H1 (cell line): Measurements from ENCODE around the gene THAP7. TPM values are rescaled to one million over a fixed set of nuclear protein-coding genes. Genes with fewer than 3 reads are reported as not detected.
A peak's percentile ranks its signal among the peaks of the same experiment; 100 is the strongest.

ENCODE experiments used
- BCL11A ChIP-seq, 2 experiments: IDR thresholded peaks; one replicate each; pipeline ENCODE4 v1.6.1; 2011; ENCODE audit warnings: low read depth in 2 of 2, low read length in 2 of 2, mild to moderate bottlenecking in 2 of 2
- BRCA1 ChIP-seq: IDR thresholded peaks from 2 replicates; pipeline ENCODE4 v1.6.1; 2012; ENCODE audit warnings: low read depth, low read length, improper control_type of control experiment
- CHD2 ChIP-seq: IDR thresholded peaks from 2 replicates; pipeline ENCODE4 v1.6.1; 2012; ENCODE audit warnings: low read length, improper control_type of control experiment
- CTBP2 ChIP-seq: IDR thresholded peaks from 2 replicates; pipeline ENCODE4 v1.7.0; 2011; ENCODE audit warnings: borderline replicate concordance, mild to moderate bottlenecking, moderate library complexity, mixed read lengths, low read length; ENCODE audit not compliant: insufficient read depth, insufficient read length
- CTCF ChIP-seq, 3 experiments: IDR thresholded peaks; 1 replicate in 2 of 3; 2 replicates in 1 of 3; pipeline versions ENCODE4 v1.5.1 to v1.6.1; 2011; ENCODE audit warnings: low read length in 3 of 3, mild to moderate bottlenecking in 3 of 3, inconsistent platforms in 2 of 3, low read depth in 1 of 3, moderate library complexity in 1 of 3; ENCODE audit not compliant: insufficient read depth in 1 of 3; ENCODE audit errors: control extremely low read depth in 1 of 3
- EZH2 ChIP-seq: fragments of 200-600 bp; sonication (generic); IDR thresholded peaks from 2 replicates; pipeline ENCODE4 v1.7.1; 2012; ENCODE audit warnings: low read depth, mild to moderate bottlenecking, moderate library complexity, low read length, inconsistent platforms; ENCODE audit not compliant: severe bottlenecking
- HDAC2 ChIP-seq, 2 experiments: fragments of 300-600 bp in 1 of 2; sonication (generic) in 1 of 2; IDR thresholded peaks; 2 replicates each; pipeline ENCODE4 v1.6.1; 2011 to 2012; ENCODE audit warnings: low read depth in 2 of 2, low read length in 2 of 2, mild to moderate bottlenecking in 2 of 2, moderate library complexity in 2 of 2, borderline replicate concordance in 1 of 2, inconsistent platforms in 1 of 2
- HDAC6 ChIP-seq: IDR thresholded peaks from one replicate; pipeline ENCODE4 v1.7.1; 2012; ENCODE audit warnings: low read depth, mild to moderate bottlenecking, inconsistent platforms, low read length, moderate library complexity
- JUND ChIP-seq: IDR thresholded peaks from 2 replicates; pipeline ENCODE4 v1.6.1; 2011; ENCODE audit warnings: mild to moderate bottlenecking, improper control_type of control experiment, low read length
- KDM1A ChIP-seq: fragments of 200-600, 300-600 bp; sonication (generic); IDR thresholded peaks from 2 replicates; pipeline ENCODE4 v1.7.1; 2016; ENCODE audit warnings: mild to moderate bottlenecking, low read length, borderline replicate concordance
- KDM4A ChIP-seq: IDR thresholded peaks from one replicate; pipeline ENCODE4 v1.7.1; 2012; ENCODE audit warnings: low read depth, mild to moderate bottlenecking, moderate library complexity, low read length, inconsistent platforms; ENCODE audit not compliant: severe bottlenecking
- MAX ChIP-seq: IDR thresholded peaks from 2 replicates; pipeline ENCODE4 v1.6.1; 2012; ENCODE audit warnings: inconsistent platforms
- PHF8 ChIP-seq: fragments of 200-600 bp; sonication (generic); conservative IDR thresholded peaks from 2 replicates; pipeline ENCODE4 v1.7.1; 2012; ENCODE audit warnings: low read depth, mild to moderate bottlenecking, inconsistent platforms, low read length, moderate library complexity
- POU5F1 ChIP-seq: IDR thresholded peaks from 2 replicates; pipeline ENCODE4 v1.6.1; 2011; ENCODE audit warnings: low read depth, mild to moderate bottlenecking, low read length, moderate library complexity
- RAD21 ChIP-seq, 2 experiments: IDR thresholded peaks in 1 of 2; conservative IDR thresholded peaks in 1 of 2; 2 replicates each; pipeline ENCODE4 v1.6.1; 2011; ENCODE audit warnings: low read depth in 2 of 2, low read length in 2 of 2, improper control_type of control experiment in 1 of 2, inconsistent platforms in 1 of 2, mild to moderate bottlenecking in 1 of 2, moderate library complexity in 1 of 2
- SIX5 ChIP-seq: IDR thresholded peaks from 2 replicates; pipeline ENCODE4 v1.6.1; 2011; ENCODE audit warnings: mild to moderate bottlenecking, low read depth, low read length
- SP1 ChIP-seq: IDR thresholded peaks from 2 replicates; pipeline ENCODE4 v1.6.1; 2011; ENCODE audit warnings: low read depth, low read length
- SP4 ChIP-seq: IDR thresholded peaks from 2 replicates; pipeline ENCODE4 v1.6.1; 2012; ENCODE audit warnings: low read length, inconsistent platforms
- SUZ12 ChIP-seq: fragments of 200-600 bp; sonication (generic); IDR thresholded peaks from 2 replicates; pipeline ENCODE4 v1.6.1; 2012; ENCODE audit warnings: mild to moderate bottlenecking, inconsistent platforms, low read length, moderate library complexity, mixed read lengths
- TBP ChIP-seq: IDR thresholded peaks from 2 replicates; pipeline ENCODE4 v1.6.1; 2011; ENCODE audit warnings: low read depth, low read length, improper control_type of control experiment
- polyA plus RNA-seq, 7 experiments: library from polyadenylated mRNA; depleted of rRNA in 3 of 7; stranded (reverse) in 5 of 7; unstranded in 2 of 7; fragments of >200 nt in 5 of 7; fragments of 200-250 nt in 2 of 7; gene quantifications; 1 replicate in 5 of 7; 2 replicates in 1 of 7; 4 replicates in 1 of 7; pipeline versions ENCODE4 v1.2.1 to v1.2.3, GENCODE V29; 2011 to 2013; ENCODE audit warnings: missing spikeins in 2 of 7, mixed read lengths in 2 of 7
- total RNA-seq: library from RNA; stranded (reverse); fragmentation: NEBNext Ultra II Directional; extraction: Animal tissue kit (Norgen Biotek cat#: 25700); gene quantifications from 2 replicates; pipeline ENCODE4 v1.2.1, GENCODE V29; 2021

Gene THAP7
- total and polyA plus RNA-seq, 2 of the 8 experiments (the other 6 are each of a cell fraction or from before 2014, with no cell fraction given): 16.9 to 32.5 TPM

DNA sequence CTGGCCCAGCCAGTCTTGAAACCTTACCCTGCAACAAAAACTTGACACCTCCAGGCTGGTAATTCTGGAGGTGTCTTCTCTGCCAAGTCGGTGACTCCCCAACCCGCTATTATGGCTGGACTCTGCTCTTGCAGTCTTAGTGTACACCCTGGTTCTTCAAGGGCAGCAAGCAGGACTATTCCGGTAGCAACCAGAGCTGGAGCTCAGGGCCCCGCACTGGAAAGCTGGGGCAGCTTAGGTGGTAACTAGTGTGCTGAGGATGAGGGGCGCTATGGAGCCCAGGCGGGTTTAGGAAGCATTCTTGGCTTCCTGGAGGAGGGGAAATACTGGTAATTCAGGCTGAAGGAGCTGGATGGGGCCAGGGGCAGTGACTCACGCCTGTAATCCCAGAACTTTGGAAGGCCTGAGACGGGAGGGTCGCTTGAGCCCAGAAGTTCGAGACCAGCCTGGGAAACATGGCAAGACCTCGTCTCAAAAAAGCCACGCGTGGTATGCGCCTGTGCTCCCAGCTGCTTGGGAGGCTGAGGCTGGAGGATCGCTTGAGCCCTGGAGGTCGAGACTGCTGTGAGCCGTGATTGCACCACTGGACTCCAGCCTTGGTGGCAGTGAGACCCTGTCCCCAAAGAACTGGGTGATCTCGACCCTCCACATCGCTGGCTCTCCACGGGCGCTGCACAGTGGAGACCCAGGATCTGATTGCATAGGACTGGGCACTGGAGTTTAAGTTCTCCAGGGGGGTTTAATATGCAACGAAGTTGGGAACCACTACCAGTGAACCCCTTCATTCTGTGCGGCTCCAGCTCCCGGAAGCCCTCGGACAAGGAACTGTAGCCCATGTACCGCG lies 45.4 kb downstream of the THAP7 start (continued):
- TF ChIP-seq SIX5 (no peak), KDM1A (peak; percentile 72; the same call in 1 of the 2 replicates), RAD21 (IDR thresholded peaks at IDR 0.05 in 1 of 2, conservative IDR thresholded peaks at IDR 0.05 in 1 of 2; ENCODE audit: low read depth in 2 of 2, low read length in 2 of 2) (peak in 1 of 2 experiments; percentile 21; a peak in 1 of 4 replicates), CTCF (IDR thresholded peaks at IDR 0.05; ENCODE audit: control extremely low read depth in 1 of 3, insufficient read depth in 1 of 3, low read depth in 1 of 3, low read length in 3 of 3) (peak; percentile 43 to 70 (median 45); a peak in 3 of 4 replicates), POU5F1 (no peak), KDM4A (no peak), BRCA1 (no peak), HDAC6 (no peak), BCL11A (IDR thresholded peaks at IDR 0.05; ENCODE audit: low read depth in 2 of 2, low read length in 2 of 2) (no peak), HDAC2 (IDR thresholded peaks at IDR 0.05; ENCODE audit: borderline replicate concordance in 1 of 2, low read depth in 2 of 2, low read length in 2 of 2) (no peak), SP4 (0 out of 2 replicates have a peak, but pooled peaks have one; percentile 34), CHD2 (no peak), EZH2 (no peak), JUND (peak; percentile 57; the same call in 1 of the 2 replicates), SUZ12 (no peak), PHF8 (no peak), TBP (no peak), CTBP2 (no peak), SP1 (no peak), MAX (no peak)
